ENCODE measurements around the gene MCC.

DNA sequence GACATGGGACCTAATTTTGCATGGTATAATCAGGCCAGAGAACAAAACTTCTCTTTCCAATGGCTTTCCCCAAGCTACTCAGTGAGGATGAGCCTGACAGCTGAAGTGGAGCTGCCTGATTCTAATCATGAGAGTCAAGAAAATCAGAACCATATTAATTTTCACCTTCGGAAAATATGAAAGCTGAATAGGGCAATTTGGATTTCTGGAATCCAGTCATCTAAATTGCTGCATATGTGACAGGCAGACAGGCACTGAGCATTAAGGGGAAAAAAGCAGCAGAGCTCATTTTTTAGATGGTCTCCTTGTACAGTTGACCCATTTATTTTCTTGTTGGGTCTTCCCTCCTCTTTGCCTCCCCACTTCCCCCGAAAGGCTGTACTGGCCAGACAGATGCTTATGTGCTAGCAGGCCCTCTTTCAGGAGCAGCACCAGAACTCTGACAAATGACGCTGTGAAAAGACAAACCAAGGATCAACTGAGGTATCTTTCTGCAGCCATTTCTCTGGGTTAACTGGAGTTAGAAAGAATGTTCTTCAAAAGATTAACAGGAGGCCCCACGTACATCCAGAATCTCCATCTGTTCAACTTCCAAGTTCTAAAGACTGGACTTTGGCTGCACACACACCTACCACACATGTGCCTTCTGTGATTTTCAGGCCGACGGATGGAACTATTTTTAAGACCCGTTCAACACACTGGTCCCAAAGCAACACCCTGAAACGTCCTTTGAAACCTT is 336.4 kb downstream of the MCC start:
- TF ChIP-seq, protein P1, sequence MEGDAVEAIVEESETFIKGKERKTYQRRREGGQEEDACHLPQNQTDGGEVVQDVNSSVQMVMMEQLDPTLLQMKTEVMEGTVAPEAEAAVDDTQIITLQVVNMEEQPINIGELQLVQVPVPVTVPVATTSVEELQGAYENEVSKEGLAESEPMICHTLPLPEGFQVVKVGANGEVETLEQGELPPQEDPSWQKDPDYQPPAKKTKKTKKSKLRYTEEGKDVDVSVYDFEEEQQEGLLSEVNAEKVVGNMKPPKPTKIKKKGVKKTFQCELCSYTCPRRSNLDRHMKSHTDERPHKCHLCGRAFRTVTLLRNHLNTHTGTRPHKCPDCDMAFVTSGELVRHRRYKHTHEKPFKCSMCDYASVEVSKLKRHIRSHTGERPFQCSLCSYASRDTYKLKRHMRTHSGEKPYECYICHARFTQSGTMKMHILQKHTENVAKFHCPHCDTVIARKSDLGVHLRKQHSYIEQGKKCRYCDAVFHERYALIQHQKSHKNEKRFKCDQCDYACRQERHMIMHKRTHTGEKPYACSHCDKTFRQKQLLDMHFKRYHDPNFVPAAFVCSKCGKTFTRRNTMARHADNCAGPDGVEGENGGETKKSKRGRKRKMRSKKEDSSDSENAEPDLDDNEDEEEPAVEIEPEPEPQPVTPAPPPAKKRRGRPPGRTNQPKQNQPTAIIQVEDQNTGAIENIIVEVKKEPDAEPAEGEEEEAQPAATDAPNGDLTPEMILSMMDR (IDR thresholded peaks at IDR 0.05) = no peak
- TF ChIP-seq EZH2 (IDR thresholded peaks at IDR 0.05; ENCODE audit: borderline replicate concordance, insufficient read depth, low read depth, low read length, poor library complexity, severe bottlenecking) = no peak

All from B cell (primary cell).